ENCODE measurements around the gene IL17D. TPM values are rescaled to one million over a fixed set of nuclear protein-coding genes. Genes with fewer than 3 reads are reported as not detected.

IL17D gene
- total and polyA plus RNA-seq, 2 donors (not counting 3 experiments of a cell fraction or from before 2014, with no cell fraction given) = 4.0 to 6.1 TPM

DNA sequence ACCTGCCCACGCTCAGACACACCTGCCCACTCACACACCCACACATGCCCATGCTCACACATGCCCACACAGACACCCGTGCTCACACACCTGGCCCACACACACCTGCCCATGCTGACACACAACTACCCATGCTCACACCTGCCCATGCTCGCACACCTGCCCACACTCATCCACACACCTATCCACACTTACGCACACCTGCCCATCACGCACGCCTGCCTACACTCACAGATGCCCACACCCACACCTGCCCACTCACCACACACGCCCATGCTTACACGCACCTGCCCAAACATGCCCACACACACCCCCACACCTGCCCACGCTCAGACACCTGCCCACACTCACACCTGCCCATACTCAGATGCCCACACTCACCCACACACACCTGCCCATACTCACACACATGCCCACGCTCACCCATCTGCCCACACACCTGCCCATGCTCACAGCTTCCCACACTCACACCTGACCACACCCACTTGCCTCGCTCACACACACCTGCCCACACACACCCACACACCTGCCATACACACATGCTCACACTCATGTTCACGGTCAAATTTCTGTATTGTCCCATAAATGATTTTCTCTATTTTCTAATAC, 15.6 kb downstream of the IL17D start:
- Histone ChIP-seq H3K27me3 (ENCODE audit: control insufficient read depth in 2 of 2, insufficient read depth in 2 of 2, low read length in 2 of 2) (no peaks in the 10 kb centered on the region), H3K9ac (replicated peaks; ENCODE audit: extremely low read depth, insufficient read depth, low read length) (no peak overlapping the region), H3K27ac (ENCODE audit: insufficient read depth, low read depth, low read length) (no peak overlapping the region), H3K9me3 (replicated peaks; ENCODE audit: control insufficient read depth, insufficient read depth, low read length) (no peaks in the 10 kb centered on the region), H2AFZ (ENCODE audit: low read depth, low read length) (no peak overlapping the region), H3K79me2 (ENCODE audit: control insufficient read depth, insufficient read depth, low read length) (no peaks in the 10 kb centered on the region), H4K20me1 (replicated peaks; ENCODE audit: control insufficient read depth, extremely low read depth, insufficient read depth, low read length) (no peaks in the 10 kb centered on the region), H3K4me1 (ENCODE audit: control insufficient read depth, extremely low read depth, insufficient read depth, low read length) (peaks cover 24% of the 10 kb centered on the region), H3K4me2 (ENCODE audit: insufficient read depth, low read length) (no peak overlapping the region), H3K4me3 (replicated peaks in 1 of 3; ENCODE audit: insufficient read depth in 1 of 3, low read depth in 1 of 3, low read length in 3 of 3) (no peak overlapping the region), H3K36me3 (ENCODE audit: control insufficient read depth in 2 of 2, extremely low read depth in 1 of 2, insufficient read depth in 2 of 2, low read length in 2 of 2) (no peaks in the 10 kb centered on the region), H3K9me1 (replicated peaks; ENCODE audit: control insufficient read depth, extremely low read depth, insufficient read depth, low read length) (no peaks in the 10 kb centered on the region)
- intact Hi-C loops (cut with micrococcal nuclease) = no loop called here
- ChIA-PET CTCF (no interaction called here), POLR2A (no interaction called here)
- dilution Hi-C loops (cut with MboI; ENCODE audit: extremely low pct_ligation_motif_present, low sequenced_read_pairs) = no loop called here
- TF ChIP-seq JUN (IDR thresholded peaks at IDR 0.05; ENCODE audit: borderline replicate concordance, insufficient read depth, insufficient read length, low read depth) (no peak), POLR2A (IDR thresholded peaks at IDR 0.05; ENCODE audit: low read depth, low read length) (no peak), EZH2 (IDR thresholded peaks at IDR 0.05; ENCODE audit: borderline replicate concordance, low read depth, low read length, severe bottlenecking) (no peak), GATA2 (IDR thresholded peaks at IDR 0.05; ENCODE audit: insufficient read depth, insufficient read length, low read depth, low read length) (no peak), POLR2AphosphoS5 (IDR thresholded peaks at IDR 0.05; ENCODE audit: insufficient read depth, low read depth, low read length) (no peak), MYC (IDR thresholded peaks at IDR 0.05; ENCODE audit: low read depth, low read length) (no peak), FOS (IDR thresholded peaks at IDR 0.05; ENCODE audit: borderline replicate concordance, insufficient read depth, low read length) (no peak)
- TF ChIP-seq, protein P1, sequence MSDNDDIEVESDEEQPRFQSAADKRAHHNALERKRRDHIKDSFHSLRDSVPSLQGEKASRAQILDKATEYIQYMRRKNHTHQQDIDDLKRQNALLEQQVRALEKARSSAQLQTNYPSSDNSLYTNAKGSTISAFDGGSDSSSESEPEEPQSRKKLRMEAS (IDR thresholded peaks at IDR 0.05; ENCODE audit: insufficient read depth, insufficient read length) = no peak
- TF ChIP-seq, protein P2, sequence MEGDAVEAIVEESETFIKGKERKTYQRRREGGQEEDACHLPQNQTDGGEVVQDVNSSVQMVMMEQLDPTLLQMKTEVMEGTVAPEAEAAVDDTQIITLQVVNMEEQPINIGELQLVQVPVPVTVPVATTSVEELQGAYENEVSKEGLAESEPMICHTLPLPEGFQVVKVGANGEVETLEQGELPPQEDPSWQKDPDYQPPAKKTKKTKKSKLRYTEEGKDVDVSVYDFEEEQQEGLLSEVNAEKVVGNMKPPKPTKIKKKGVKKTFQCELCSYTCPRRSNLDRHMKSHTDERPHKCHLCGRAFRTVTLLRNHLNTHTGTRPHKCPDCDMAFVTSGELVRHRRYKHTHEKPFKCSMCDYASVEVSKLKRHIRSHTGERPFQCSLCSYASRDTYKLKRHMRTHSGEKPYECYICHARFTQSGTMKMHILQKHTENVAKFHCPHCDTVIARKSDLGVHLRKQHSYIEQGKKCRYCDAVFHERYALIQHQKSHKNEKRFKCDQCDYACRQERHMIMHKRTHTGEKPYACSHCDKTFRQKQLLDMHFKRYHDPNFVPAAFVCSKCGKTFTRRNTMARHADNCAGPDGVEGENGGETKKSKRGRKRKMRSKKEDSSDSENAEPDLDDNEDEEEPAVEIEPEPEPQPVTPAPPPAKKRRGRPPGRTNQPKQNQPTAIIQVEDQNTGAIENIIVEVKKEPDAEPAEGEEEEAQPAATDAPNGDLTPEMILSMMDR (IDR thresholded peaks at IDR 0.05; ENCODE audit: extremely low read depth in 1 of 2, insufficient read depth in 1 of 2, low read depth in 1 of 2, low read length in 2 of 2) = no peak
- FAIRE-seq (no peak), DNase-seq (ENCODE audit: low read depth, low spot score) (no peak)
- BruUV-seq (replicated peaks) = no TSS peak
